ENCODE measurements around the gene MDM4. TPM values are rescaled to one million over a fixed set of nuclear protein-coding genes. Genes with fewer than 3 reads are reported as not detected.

MDM4 gene
- total RNA-seq, 4 donors from 2014 or later, result 72.3 to 177 (median 102) TPM

DNA sequence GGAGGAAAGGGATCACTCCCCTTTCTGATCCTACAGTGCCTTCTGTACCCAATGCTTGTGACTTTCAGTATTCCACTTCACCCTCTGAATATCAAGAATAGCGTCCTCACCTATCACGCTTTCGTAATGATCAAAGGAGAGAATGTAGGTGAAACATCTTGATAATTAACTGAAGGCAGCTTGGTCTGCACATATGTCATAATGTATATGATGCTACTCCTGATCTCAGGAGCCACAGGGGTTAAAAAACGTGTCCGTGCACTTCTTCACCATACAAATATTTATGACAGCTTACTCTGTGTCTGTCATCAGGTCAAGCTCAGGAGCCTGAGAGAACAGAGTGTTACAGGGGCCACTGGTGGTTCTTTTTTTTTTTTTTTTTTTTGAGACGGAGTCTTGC is 20.4 kb upstream of the MDM4 start:
- H3K9me3 ChIP-seq, result no peaks in the 10 kb centered on the region
- peaks cover 28 to 30% of the 10 kb centered on the region in 2 donors for H3K4me1 ChIP-seq
- no peaks in the 10 kb centered on the region for H3K27me3 ChIP-seq
- H3K36me3 ChIP-seq, result no peaks in the 10 kb centered on the region
- no peak for TF ChIP-seq POLR2A (IDR thresholded peaks at IDR 0.05)
- TF ChIP-seq, protein P1, sequence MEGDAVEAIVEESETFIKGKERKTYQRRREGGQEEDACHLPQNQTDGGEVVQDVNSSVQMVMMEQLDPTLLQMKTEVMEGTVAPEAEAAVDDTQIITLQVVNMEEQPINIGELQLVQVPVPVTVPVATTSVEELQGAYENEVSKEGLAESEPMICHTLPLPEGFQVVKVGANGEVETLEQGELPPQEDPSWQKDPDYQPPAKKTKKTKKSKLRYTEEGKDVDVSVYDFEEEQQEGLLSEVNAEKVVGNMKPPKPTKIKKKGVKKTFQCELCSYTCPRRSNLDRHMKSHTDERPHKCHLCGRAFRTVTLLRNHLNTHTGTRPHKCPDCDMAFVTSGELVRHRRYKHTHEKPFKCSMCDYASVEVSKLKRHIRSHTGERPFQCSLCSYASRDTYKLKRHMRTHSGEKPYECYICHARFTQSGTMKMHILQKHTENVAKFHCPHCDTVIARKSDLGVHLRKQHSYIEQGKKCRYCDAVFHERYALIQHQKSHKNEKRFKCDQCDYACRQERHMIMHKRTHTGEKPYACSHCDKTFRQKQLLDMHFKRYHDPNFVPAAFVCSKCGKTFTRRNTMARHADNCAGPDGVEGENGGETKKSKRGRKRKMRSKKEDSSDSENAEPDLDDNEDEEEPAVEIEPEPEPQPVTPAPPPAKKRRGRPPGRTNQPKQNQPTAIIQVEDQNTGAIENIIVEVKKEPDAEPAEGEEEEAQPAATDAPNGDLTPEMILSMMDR (IDR thresholded peaks at IDR 0.05), result no peak
- H3K4me3 ChIP-seq (replicated peaks in 1 of 3), result no peak overlapping the region
- 79 to 85% methylated on average over 6 of the region's 6 CpGs for WGBS, 2 donors
- no peak for DNase-seq
- intact Hi-C loops (cut with DNase I), result loop anchor here (5.0 kb wide), 1 partner anchor 33 kb away; no protein-coding TSS in a partner anchor
- no peak overlapping the region for H3K27ac ChIP-seq

DNA sequence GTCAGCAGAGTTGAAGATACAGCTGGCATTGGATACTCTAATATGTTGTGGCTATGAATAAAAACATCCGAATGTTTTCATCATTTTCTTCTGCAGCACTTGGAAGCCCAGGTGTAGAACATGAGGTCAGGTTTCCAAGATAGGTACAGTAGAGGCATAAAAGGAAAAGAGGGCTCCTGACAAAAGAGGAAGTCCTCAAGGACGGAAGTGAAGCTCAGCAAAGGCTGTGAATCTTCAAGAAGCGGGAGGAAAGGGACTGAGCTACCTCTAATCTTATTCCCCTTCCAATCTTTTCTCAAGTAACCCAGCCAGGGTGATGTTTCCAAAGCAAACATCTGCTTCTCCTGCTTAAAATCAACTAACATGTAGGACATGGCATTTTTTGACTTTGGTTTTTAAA is 17.2 kb upstream of the MDM4 start:
- intact Hi-C loops (cut with DNase I), result loop anchor here (5.0 kb wide), 1 partner anchor 37 kb away; no protein-coding TSS in a partner anchor
- H3K27me3 ChIP-seq, result no peaks in the 10 kb centered on the region
- TF ChIP-seq, protein P1 (IDR thresholded peaks at IDR 0.05), result no peak
- TF ChIP-seq POLR2A (IDR thresholded peaks at IDR 0.05), result no peak
- no peak for DNase-seq
- H3K4me3 ChIP-seq (replicated peaks in 1 of 3), result no peak overlapping the region
- H3K27ac ChIP-seq, result no peak overlapping the region
- H3K4me1 ChIP-seq, result peaks cover 5 to 10% of the 10 kb centered on the region in 2 donors
- no peaks in the 10 kb centered on the region for H3K36me3 ChIP-seq
- no peaks in the 10 kb centered on the region for H3K9me3 ChIP-seq
- WGBS, 2 donors, result 89% methylated on average over 3 of the region's 3 CpGs

DNA sequence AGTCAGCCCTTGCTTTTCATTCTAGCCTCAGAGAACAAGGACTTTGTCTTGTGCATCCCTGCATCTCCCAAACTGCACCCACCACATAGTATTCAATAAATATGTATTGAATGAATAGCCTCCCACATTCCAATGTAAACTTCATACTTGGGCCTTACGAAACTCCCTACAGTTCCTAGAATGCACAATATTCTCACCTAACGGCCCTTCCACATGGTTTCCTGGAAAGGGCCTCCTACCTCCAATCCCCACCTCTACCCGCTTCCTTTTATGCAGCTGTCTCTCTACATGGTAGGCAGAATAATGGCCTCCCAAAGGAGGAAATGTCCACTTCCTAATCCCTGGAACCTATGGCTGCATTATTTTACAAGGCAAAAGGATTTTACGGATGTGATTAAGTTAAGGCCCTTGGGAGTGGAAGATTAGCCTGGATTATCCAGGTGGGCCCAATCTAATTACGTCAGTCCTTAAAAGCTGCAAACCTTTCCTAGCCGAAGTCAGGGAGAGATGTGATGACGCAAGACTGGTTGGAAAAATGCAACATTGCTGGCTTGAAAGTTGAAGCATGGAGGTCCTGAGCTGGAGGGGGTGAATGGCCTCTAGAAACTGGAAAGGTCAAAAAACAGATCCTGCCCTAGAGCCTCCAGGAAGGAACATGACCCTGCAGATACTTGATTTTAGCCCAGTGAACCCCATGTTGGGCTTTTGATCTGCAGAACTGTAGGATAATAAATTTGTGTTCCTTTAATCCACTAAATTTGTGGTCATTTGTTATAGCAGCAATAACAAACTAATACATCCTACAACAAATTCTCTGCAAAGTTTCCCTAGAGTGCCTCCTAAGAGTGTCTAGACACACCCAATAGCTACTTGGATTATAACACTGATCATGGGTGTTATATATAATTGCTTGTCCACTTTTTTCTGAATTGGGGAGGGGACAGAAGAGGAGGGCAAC is 16.4 kb upstream of the MDM4 start:
- no peak for DNase-seq
- no peak for TF ChIP-seq POLR2A (IDR thresholded peaks at IDR 0.05)
- TF ChIP-seq, protein P1 (IDR thresholded peaks at IDR 0.05), result no peak
- no peak overlapping the region for H3K4me3 ChIP-seq (replicated peaks in 1 of 3)
- 92 to 93% methylated on average over 7 of the region's 7 CpGs for WGBS, 2 donors
- peaks cover 5 to 10% of the 10 kb centered on the region in 2 donors for H3K4me1 ChIP-seq
- no peaks in the 10 kb centered on the region for H3K9me3 ChIP-seq
- H3K27me3 ChIP-seq, result no peaks in the 10 kb centered on the region
- no peaks in the 10 kb centered on the region for H3K36me3 ChIP-seq
- intact Hi-C loops (cut with DNase I), result loop anchor here (5.0 kb wide), 2 partner anchors 37 to 52 kb away; no protein-coding TSS in a partner anchor
- no peak overlapping the region for H3K27ac ChIP-seq

DNA sequence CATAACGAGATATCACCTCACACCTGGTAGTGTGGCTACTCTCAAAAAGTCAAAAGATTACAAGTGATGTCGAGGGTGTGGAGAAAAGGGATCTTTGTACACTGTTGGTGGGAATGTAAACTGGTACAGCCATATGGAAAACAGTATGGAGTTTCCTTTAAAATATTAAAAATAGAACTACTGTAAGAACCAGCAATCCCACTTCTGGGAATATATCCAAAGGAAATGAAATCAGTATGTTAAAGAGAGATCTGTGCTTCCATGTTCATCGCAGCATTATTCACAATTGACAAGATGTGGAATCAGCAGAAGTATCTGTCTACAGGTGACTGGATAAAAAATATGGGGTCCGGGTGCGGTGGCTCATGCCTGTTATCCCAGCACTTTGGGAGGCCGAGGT is 14.0 kb upstream of the MDM4 start:
- WGBS, 2 donors, result 79 to 82% methylated on average over 6 of the region's 6 CpGs
- no peak for DNase-seq
- Histone ChIP-seq H3K4me3 (replicated peaks in 1 of 3) (no peak overlapping the region), H3K36me3 (no peaks in the 10 kb centered on the region), H3K9me3 (no peaks in the 10 kb centered on the region), H3K4me1 (no peaks in the 10 kb centered on the region), H3K27me3 (no peaks in the 10 kb centered on the region), H3K27ac (no peak overlapping the region)
- intact Hi-C loops (cut with DNase I), result loop anchor here (5.0 kb wide), 1 partner anchor 55 kb away; no protein-coding TSS in a partner anchor
- no peak for TF ChIP-seq POLR2A (IDR thresholded peaks at IDR 0.05)
- TF ChIP-seq, protein P1 (IDR thresholded peaks at IDR 0.05), result no peak
